ENCODE measurements around the gene TFB1M.

GRCh38 chr6:155328539-155329459, 14.5 kb upstream of the TFB1M start:
- TF ChIP-seq CTCF (conservative IDR thresholded peaks at IDR 0.05 in 1 of 2, IDR thresholded peaks at IDR 0.05 in 1 of 2; ENCODE audit: low read depth in 1 of 2, low read length in 2 of 2) (no peak), EZH2 (IDR thresholded peaks at IDR 0.05; ENCODE audit: low read length, missing control alignments) (no peak)
